Endothelial cell of umbilical vein (primary cell): ENCODE data around the gene C9orf153. TPM values are rescaled to one million over a fixed set of nuclear protein-coding genes. Genes with fewer than 3 reads are reported as not detected.

Experiments
- BruUV-seq: library from RNA; stranded (reverse); fragments of 400-500 nt; replicated peaks from 2 replicates; lab custom pipeline; 2021; lab: Mats Ljungman, UMichigan
- CTCF ChIA-PET: fragments of 300-600, 350-600 bp; sonication (Branson Sonifier 250); formaldehyde crosslinking; loops from one replicate; lab custom pipeline; 2021; ENCODE audit warnings: antibody characterized with exemption, inconsistent platforms; lab: Charles Lee
- POLR2A ChIA-PET: fragments of 300-600, 350-600 bp; sonication (Branson Sonifier 250); formaldehyde crosslinking; loops from one replicate; lab custom pipeline; 2021; ENCODE audit warnings: antibody characterized with exemption, inconsistent platforms; lab: Charles Lee
- DNase-seq: peaks from one replicate; pipeline ENCODE4 v3.0.0-alpha.2; 2011; ENCODE audit warnings: low read depth, low spot score
- FAIRE-seq: peaks from 2 replicates; lab custom pipeline; 2011; peaks lifted over from hg19 to GRCh38; lab: Jason Lieb, UNC
- H2AFZ ChIP-seq: 2 replicates; pipeline ENCODE4 v1.6.0; 2012; ENCODE audit warnings: low read depth, low read length, control low read depth, inconsistent platforms
- H3K27ac ChIP-seq: 2 replicates; pipeline ENCODE4 v1.5.1; 2011; ENCODE audit warnings: low read depth, mild to moderate bottlenecking, control low read depth, low read length, moderate library complexity; ENCODE audit not compliant: insufficient read depth
- H3K27me3 ChIP-seq, 2 experiments: 2 replicates each; pipeline versions ENCODE4 v1.6.0 to v1.6.1; 2011; ENCODE audit warnings: low read length in 2 of 2, mixed read lengths in 1 of 2; ENCODE audit not compliant: control insufficient read depth in 2 of 2, insufficient read depth in 2 of 2
- H3K36me3 ChIP-seq, 2 experiments: 2 replicates in 1 of 2; 3 replicates in 1 of 2; pipeline ENCODE4 v1.5.1; 2011; ENCODE audit warnings: low read length in 2 of 2, mild to moderate bottlenecking in 1 of 2, moderate library complexity in 1 of 2; ENCODE audit not compliant: control insufficient read depth in 2 of 2, insufficient read depth in 2 of 2; ENCODE audit errors: extremely low read depth in 1 of 2
- H3K4me1 ChIP-seq: 3 replicates; pipeline ENCODE4 v1.5.1; 2011; ENCODE audit warnings: mild to moderate bottlenecking, low read length; ENCODE audit not compliant: control insufficient read depth, insufficient read depth; ENCODE audit errors: extremely low read depth
- H3K4me2 ChIP-seq: 2 replicates; pipeline ENCODE4 v1.6.1; 2011; ENCODE audit warnings: low read length, control low read depth, mixed read lengths; ENCODE audit not compliant: insufficient read depth
- H3K4me3 ChIP-seq, 3 experiments: fragments of 200-600 bp in 1 of 3; sonication (generic), shearing (Covaris generic) in 1 of 3; replicated peaks in 1 of 3; 2 replicates each; pipeline ENCODE4 v1.5.1; 2011 to 2016; ENCODE audit warnings: control low read depth in 3 of 3, low read length in 3 of 3, mild to moderate bottlenecking in 2 of 3, inconsistent platforms in 1 of 3, low read depth in 1 of 3, moderate library complexity in 1 of 3; ENCODE audit not compliant: insufficient read depth in 1 of 3
- H3K79me2 ChIP-seq: 2 replicates; pipeline ENCODE4 v1.6.0; 2012; ENCODE audit warnings: low read length, inconsistent platforms; ENCODE audit not compliant: control insufficient read depth, insufficient read depth
- H3K9ac ChIP-seq: replicated peaks from 2 replicates; pipeline ENCODE3; 2011; ENCODE audit warnings: low read length, control low read depth; ENCODE audit not compliant: insufficient read depth; ENCODE audit errors: extremely low read depth
- H3K9me1 ChIP-seq: replicated peaks from 3 replicates; pipeline ENCODE4 v1.6.0; 2011; ENCODE audit warnings: mild to moderate bottlenecking, low read length; ENCODE audit not compliant: control insufficient read depth, insufficient read depth; ENCODE audit errors: extremely low read depth
- H3K9me3 ChIP-seq: replicated peaks from 2 replicates; pipeline ENCODE4 v1.5.1; 2012; ENCODE audit warnings: low read length, inconsistent platforms; ENCODE audit not compliant: control insufficient read depth, insufficient read depth
- H4K20me1 ChIP-seq: replicated peaks from 2 replicates; pipeline ENCODE3; 2011; ENCODE audit warnings: mild to moderate bottlenecking, low read length; ENCODE audit not compliant: control insufficient read depth, insufficient read depth; ENCODE audit errors: extremely low read depth
- EZH2 ChIP-seq: IDR thresholded peaks from 2 replicates; pipeline ENCODE4 v1.6.1; 2012; ENCODE audit warnings: borderline replicate concordance, low read depth, mild to moderate bottlenecking, moderate library complexity, low read length, inconsistent platforms; ENCODE audit not compliant: severe bottlenecking
- FOS ChIP-seq: IDR thresholded peaks from 2 replicates; pipeline ENCODE4 v1.6.1; 2011; ENCODE audit warnings: mild to moderate bottlenecking, low read length, moderate library complexity, borderline replicate concordance; ENCODE audit not compliant: insufficient read depth
- GATA2 ChIP-seq: IDR thresholded peaks from 2 replicates; pipeline ENCODE4 v1.7.0; 2011; ENCODE audit warnings: low read depth, mild to moderate bottlenecking, moderate library complexity, mixed read lengths, low read length; ENCODE audit not compliant: insufficient read length, insufficient read depth
- JUN ChIP-seq: IDR thresholded peaks from 2 replicates; pipeline ENCODE4 v1.6.1; 2011; ENCODE audit warnings: borderline replicate concordance, low read depth; ENCODE audit not compliant: insufficient read length, insufficient read depth
- POLR2A ChIP-seq: IDR thresholded peaks from 2 replicates; pipeline ENCODE4 v1.6.1; 2012; ENCODE audit warnings: low read depth, mild to moderate bottlenecking, control low read depth, low read length
- POLR2AphosphoS5 ChIP-seq: IDR thresholded peaks from 2 replicates; pipeline ENCODE4 v1.6.1; 2012; ENCODE audit warnings: low read depth, mild to moderate bottlenecking, control low read depth, low read length, moderate library complexity; ENCODE audit not compliant: insufficient read depth
- dilution Hi-C: fragments of 300-500 bp; cut with MboI; formaldehyde crosslinking; loops from one replicate; pipeline ENCODE4 v1.15.0; 2019; ENCODE audit warnings: low sequenced_read_pairs; ENCODE audit not compliant: extremely low pct_ligation_motif_present
- intact Hi-C: fragments of 100-400 bp; cut with micrococcal nuclease; formaldehyde crosslinking; loops from one replicate; pipeline ENCODE4 v1.10.0; 2022
- polyA plus RNA-seq, 4 experiments: library from polyadenylated mRNA; depleted of rRNA in 3 of 4; stranded (reverse) in 3 of 4; unstranded in 1 of 4; fragments of >200 nt; gene quantifications; 2 replicates each; pipeline versions ENCODE4 v1.2.1 to v1.2.3, GENCODE V29; 2011 to 2012; ENCODE audit warnings: missing spikeins in 1 of 4
- total RNA-seq: library from RNA; stranded (reverse); gene quantifications from 2 replicates; pipeline ENCODE4 v1.2.3, GENCODE V29; 2021
- TF ChIP-seq, protein P1 (sequence below): IDR thresholded peaks from 2 replicates; pipeline ENCODE4 v1.6.1; 2011; ENCODE audit not compliant: insufficient read depth, insufficient read length
- TF ChIP-seq, protein P2 (sequence below), 2 donors: IDR thresholded peaks; 1 replicate in 1 of 2; 2 replicates in 1 of 2; pipeline ENCODE4 v1.5.1; 2011; ENCODE audit warnings: low read length in 2 of 2, mild to moderate bottlenecking in 2 of 2, moderate library complexity in 2 of 2, control low read depth in 1 of 2, inconsistent platforms in 1 of 2, low read depth in 1 of 2; ENCODE audit not compliant: insufficient read depth in 1 of 2; ENCODE audit errors: extremely low read depth in 1 of 2

C9orf153 gene
- total and polyA plus RNA-seq, 2 donors (not counting 3 experiments of a cell fraction or from before 2014, with no cell fraction given), result 0.66 TPM; not detected in 1

DNA sequence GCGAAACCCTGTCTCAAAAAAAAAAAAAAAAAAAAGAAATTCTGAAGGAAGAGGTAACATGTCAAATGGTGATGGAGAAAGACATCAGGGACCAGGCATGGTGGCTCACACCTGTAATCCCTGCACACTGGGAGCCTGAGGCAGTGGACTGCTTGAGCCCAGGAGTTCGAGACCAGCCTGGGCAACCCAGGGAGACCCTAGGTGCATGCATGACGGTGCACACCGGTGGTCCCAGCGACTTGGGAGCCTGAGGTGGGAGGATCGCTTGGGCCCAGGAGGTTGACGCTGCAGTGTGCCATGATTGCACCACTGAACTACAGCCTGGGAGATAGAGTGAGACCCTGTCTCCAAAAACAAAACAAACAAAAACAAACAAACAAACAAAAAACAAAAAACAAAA lies 21.1 kb upstream of the C9orf153 start:
- Histone ChIP-seq H3K27ac (no peak overlapping the region), H4K20me1 (no peaks in the 10 kb centered on the region), H3K4me2 (no peak overlapping the region), H2AFZ (no peak overlapping the region), H3K79me2 (peaks cover 45% of the 10 kb centered on the region), H3K9me3 (no peaks in the 10 kb centered on the region), H3K27me3 (no peaks in the 10 kb centered on the region), H3K9ac (no peak overlapping the region), H3K4me1 (peaks cover 11% of the 10 kb centered on the region), H3K4me3 (no peak overlapping the region), H3K9me1 (no peaks in the 10 kb centered on the region), H3K36me3 (no peaks in the 10 kb centered on the region)
- TF ChIP-seq, protein P1, sequence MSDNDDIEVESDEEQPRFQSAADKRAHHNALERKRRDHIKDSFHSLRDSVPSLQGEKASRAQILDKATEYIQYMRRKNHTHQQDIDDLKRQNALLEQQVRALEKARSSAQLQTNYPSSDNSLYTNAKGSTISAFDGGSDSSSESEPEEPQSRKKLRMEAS, result no peak
- TF ChIP-seq EZH2 (no peak), JUN (no peak), FOS (no peak), POLR2AphosphoS5 (no peak), GATA2 (no peak), POLR2A (no peak)
- TF ChIP-seq, protein P2, sequence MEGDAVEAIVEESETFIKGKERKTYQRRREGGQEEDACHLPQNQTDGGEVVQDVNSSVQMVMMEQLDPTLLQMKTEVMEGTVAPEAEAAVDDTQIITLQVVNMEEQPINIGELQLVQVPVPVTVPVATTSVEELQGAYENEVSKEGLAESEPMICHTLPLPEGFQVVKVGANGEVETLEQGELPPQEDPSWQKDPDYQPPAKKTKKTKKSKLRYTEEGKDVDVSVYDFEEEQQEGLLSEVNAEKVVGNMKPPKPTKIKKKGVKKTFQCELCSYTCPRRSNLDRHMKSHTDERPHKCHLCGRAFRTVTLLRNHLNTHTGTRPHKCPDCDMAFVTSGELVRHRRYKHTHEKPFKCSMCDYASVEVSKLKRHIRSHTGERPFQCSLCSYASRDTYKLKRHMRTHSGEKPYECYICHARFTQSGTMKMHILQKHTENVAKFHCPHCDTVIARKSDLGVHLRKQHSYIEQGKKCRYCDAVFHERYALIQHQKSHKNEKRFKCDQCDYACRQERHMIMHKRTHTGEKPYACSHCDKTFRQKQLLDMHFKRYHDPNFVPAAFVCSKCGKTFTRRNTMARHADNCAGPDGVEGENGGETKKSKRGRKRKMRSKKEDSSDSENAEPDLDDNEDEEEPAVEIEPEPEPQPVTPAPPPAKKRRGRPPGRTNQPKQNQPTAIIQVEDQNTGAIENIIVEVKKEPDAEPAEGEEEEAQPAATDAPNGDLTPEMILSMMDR (IDR thresholded peaks at IDR 0.05; ENCODE audit: extremely low read depth in 1 of 2, insufficient read depth in 1 of 2, low read depth in 1 of 2, low read length in 2 of 2), result no peak
- ChIA-PET CTCF (no interaction called here), POLR2A (no interaction called here)
- intact Hi-C loops, result loop anchor here (5.0 kb wide), 2 partner anchors 178 to 338 kb away; partner anchors contain the start of gene NAA35
- no peak for FAIRE-seq
- dilution Hi-C loops, result no loop called here
- no TSS peak for BruUV-seq
- no peak for DNase-seq
